Activated CD8-positive, alpha-beta memory T cell treated with anti-CD3 and anti-CD28 coated beads for 1 hour (primary cell): ENCODE data around the gene MEF2D.

Source experiments
- DNase-seq, 2 donors: peaks; one replicate each; pipeline ENCODE4 v3.0.0-alpha.2; 2020; ENCODE audit warnings: low read depth in 1 of 2; ENCODE audit errors: extremely low read depth in 1 of 2

MEF2D gene

DNA sequence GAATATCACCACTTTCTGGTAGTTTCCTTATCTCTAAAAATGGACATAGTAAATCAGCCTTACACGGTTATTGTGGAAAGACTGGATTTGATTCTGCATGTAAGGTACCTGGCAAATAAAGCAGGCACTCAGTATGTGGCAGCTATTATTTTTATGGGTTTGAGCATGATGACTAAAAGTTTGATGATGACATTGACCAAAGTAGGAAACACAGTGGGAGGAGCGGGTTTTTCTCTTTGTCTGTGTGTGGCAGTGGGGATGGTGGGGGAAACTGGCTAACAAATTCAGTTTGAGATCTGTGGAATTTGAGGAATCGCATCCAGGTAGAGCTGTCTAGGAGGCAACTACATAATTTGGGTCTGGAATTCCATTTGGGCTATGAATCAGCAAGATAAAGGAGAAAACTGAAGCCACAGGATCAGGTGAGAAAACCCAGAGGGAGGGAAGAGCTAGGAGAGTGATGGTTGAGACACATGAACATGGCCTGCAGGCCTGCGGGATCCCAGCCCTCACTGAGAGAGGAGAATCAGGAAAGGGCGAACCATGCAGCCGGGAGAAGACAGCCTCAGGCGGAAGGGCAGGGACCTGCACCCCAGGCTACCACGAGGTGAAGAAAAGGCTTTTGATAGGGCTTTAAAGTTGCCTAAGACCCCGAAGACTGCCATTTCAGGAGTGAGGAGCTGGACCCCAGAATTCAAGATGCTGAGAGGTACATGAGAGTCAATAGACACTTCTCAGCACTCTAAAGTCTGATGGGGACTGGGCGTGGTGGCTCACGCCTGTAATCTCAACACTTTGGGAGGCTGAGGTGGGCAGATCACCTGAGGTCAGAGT is 52.2 kb downstream of the MEF2D start:
- DNase-seq = no peak

DNA sequence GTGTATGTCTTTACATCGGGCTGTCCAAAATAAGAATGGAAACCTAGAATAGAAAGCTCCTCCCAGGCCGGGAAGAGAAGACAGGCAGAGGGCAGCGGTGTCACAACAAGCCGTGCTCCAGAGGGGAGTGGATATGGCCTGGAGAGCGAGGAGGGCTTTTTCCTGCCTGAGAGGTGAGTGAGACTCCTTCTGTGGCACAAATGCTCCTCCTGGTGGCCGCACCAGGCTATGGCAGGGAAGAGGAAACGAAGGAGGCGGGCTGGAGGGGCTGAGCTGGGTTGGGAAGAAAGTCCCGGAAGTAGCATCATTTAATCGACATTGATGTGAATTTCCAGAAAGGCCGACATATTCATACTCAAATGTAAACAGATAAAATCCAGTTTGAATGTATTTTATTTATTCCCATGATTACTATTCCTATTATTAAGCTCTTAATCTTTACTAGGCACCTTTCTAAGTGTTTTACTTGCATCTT is 54.7 kb downstream of the MEF2D start:
- DNase-seq = peak; percentile 34 to 67

DNA sequence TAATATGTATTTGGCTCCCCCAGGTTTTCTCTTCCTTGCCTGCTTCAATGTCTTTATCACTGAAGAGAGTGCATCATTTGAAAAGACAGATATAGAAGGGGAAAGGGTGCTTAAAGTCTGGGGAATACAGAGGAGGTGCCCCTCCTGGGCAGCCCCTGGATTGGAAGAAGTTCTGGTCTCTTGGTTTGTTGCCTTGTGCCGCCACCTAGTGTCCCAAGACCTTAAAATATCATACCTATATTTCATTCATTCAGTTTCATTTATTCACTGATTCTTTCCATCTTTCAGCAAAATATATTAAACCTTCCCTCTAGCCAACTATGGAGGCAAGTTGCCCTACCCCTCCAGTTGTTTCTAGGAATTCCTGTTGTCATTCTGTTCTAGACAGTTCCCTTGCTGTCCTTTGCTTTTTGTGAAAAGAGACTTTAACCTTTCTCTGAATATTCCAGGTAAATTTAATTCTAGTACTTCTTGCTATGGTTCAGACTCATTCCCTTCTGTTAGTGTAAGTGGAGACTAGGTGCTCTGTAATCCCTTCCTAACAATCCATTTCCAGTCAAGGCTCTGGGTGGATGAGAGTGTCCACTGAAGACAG is 56.1 kb downstream of the MEF2D start:
- DNase-seq = no peak

DNA sequence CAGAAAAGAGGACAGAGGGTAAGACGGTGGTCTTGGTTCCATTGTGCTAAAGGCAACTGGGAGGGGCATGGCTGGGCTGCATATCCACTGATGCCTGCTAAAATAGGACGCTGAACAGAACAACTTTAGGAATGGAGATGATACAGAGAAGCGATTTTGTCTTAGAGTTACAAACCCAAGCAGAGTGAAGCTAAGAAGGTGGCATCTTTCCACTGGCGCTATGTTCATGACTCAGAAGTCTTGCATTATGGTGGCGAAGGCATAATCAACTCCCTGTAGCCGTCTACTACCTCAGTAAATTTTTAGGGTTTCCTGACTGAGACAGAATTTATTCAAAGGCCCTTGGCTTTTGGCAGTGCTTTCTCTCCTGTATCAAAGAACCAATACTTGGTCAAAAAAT is 57.3 kb downstream of the MEF2D start:
- no peak for DNase-seq

DNA sequence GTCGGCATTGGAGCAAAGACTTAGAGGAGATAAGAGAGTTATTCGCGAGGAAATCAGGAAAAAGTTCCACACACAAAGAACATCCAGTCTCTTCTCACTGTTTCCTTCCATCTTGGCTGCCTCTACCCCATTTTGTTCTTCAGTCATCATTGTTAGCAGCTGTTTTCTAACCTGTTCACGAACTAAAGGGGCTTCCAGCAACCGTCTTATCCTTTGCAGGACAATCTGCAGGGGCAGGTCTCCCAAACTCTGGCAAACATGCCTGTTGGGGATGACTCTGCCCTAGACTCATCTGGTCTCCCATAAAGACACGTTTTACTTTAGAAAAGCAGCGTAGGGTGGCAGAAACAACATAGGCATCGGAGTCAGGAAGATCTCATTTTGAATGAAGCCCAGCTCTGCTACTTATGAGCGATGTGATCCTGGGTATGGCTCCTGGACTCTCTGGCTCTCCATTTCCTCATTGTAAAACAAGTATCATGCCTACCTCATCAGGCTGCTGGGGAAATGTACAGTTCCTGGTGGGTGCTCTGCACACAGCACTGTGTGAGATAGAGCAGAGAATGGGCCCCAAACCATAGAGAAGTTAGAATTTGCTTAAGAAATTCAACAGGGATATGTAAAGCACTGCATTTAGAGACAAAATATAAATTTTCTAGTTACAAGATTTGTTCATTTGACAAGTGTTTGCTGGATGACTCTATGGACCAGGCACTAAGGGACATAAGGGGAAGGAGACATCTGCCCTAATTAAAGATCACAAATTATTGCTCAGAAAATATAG is 59.7 kb downstream of the MEF2D start:
- no peak for DNase-seq

DNA sequence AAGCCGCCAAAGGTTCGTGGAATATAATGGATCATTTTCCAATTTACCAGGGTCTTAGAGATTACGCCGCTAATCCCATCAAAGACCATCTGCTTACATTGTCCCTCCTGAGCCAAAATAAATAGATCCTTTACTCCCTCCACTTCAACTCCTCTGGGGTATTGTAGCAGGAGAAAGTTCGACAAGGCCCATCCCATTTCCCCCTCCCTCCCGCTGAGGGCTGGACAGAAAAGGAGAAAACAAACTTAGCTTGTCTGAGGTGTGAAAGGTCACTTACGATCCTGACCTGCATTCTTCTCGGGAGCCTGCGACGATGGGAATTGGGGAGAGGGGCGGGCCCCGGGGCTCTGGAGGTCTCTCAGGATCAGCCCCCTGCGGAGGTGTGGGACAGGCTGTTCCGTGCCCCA is 60.8 kb downstream of the MEF2D start:
- no peak for DNase-seq

DNA sequence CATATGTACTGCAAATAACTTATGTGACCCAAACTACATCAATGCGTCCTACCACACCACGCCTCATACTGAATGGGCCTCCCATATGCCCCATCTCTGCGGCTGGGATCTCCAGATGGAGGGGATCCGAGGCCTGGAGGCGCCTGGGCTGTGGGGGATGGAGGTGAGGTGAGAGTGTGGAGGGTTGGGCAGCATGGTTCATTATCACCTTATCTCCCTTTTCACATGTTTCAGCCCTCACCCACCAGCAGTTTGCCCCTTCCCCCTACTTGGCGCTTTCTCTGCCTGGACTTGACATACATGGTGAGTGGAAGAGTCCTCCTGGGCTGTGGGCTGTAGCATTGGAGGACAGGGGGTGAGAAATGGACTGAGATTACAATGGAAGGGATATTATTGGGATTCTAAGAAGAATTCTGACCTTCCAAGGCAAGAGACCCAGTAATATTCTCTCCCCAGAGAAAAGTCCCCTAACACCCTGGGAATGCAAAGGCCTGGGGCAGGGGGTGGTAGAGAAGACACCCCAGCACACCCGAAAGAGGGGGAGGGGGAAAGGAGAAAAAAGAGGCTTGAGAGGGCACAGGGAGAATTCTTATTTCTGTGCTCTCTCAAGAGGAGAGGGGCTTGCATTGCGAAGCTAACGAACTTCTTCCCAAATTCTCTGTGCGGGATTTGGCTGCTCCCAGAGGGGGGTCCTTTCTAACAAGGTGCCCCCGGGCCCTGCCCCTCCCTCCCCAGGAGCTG is 61.4 kb downstream of the MEF2D start:
- DNase-seq = no peak

DNA sequence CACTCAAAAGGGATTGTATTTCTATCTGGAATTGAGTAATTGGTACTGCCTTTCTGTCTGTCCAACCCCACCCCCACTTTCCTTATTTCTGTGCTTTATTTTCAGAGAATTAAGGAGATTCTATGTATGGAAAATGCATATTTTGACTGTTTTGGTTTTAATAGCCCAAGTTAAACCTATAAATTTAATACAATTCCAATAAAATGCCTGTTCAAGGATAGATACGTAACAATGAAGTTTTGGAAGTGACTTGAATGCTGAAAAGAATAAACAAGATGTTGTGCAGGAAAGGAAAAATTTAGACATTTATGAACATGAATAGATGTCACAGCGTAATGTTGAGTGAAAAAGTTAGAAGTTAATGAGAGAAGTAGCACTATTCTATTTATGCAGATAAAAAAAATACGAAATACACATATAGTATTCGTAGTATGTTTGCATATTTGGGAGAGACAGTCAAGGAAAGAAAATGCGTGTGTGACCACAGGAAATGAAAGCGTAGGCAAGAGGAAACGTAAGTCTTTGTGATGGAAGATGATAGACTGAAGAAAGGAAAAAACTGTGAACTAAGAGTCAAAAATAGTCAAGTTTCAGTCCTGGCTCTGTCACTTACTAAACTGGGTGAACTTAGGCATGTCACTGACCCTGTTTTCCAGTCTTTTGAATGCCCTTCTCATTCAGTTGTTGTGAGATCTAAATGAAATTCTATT is 62.1 kb downstream of the MEF2D start:
- DNase-seq = no peak

DNA sequence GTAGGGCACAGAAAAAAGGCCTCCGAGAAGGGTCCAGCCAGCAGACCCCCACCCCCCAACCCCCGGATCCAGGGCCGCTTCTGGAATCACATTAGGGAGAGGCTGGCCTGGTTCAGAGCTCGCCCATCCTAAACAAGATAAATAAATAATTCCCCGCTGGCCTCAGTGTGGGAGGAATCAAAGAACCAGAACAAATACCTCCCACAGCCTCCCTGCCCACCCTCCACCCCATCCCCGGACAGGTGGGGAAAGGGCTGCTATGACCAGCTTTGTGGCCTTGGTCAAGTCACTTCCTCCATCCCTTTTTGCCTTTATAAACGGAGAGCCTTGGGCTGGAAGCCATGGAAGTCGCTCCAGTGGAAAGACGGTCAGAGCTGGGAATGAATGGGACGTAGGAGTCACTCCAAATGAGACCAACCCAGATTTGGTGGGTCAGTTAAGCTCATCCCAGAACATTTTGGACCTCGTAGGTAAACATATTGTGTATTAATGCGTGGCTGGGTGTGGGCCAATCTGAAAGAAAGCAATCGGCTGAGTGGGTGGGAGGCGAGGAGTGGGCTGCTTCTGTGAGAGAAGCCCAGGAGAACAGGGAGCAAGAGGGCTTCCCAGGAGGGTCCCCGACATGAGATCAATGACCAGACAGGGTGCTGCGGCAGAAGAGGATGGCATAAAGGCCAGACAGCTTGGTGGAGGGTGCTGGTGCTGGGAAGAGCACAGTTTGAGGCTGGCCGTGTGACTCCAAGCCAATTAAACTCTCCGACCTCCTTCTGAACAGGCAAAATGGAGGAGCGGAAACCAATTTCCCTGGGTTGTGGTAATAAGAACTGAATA is 63.3 kb downstream of the MEF2D start:
- no peak for DNase-seq

DNA sequence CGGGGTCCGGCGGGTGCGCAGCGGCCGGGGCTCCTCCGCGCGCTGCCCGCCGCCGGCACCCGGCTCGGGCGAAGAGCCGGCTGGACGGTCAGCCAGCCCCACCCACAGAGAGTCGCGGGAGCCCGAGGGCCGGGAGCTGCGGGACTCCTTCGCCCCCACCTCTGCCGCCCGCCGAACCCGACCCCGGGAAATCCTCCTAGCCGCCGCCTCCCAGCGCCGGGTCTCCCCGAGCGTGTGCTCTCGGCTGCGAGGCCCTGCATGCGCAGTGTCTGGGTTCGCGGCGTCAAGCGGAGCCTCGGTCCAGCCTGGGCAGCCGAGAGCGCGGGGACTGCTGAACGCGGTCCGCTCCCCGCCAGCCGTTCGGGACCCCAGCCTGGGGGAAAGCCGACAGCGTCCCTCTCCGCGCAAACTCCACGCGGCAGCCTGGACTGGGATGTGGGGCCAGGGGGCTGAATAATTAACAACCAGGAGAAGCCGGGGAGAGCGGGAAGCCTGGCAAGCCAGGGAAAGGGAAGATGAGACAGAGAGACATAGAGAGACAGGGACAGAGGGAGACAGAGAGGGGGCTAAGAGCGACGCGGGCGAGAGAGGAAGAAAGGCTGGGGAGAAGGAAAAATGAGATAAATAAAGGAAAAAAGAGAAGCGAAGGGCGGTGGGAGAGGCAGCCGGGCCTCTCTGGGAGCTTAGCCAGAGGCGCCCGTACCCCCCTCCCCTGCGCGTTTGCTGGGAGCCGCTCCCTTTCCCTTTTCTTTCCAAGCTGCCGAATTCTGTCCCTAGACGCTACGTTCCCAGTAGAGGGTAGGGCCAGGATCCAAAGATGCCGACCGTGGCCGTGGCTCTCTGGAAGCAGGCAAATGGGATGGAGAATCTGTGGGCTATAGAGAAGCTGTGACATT is 64.2 kb downstream of the MEF2D start:
- DNase-seq = no peak

DNA sequence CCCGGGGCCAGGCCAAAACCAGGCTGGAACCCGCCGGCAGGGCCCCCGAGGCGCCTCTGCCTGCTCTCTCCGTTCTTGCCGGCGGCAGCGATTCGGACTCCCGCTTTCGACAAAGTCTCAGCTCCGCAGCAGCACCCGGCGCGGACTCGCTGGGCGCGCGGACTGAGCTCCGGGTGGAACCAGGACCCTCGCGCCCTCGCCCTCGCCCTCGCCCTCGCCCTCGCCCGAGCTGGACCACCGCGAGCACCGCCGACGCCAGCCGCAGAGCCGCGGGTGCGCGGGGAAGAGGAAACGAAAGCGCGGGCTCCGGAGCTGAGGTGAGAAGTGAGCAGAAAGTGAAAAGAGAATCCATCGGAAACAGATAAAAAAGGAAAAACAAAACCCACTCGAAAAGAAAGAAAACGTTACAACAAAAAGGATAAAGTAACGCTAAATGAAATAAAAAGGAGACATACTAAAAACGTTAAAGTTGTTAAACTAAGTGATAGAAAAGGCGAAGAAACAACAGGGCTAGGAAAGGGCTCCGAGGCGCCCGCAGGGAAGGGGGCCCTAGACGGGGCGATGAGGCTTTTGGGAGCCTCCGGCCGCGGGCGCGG is 64.9 kb downstream of the MEF2D start:
- no peak for DNase-seq

DNA sequence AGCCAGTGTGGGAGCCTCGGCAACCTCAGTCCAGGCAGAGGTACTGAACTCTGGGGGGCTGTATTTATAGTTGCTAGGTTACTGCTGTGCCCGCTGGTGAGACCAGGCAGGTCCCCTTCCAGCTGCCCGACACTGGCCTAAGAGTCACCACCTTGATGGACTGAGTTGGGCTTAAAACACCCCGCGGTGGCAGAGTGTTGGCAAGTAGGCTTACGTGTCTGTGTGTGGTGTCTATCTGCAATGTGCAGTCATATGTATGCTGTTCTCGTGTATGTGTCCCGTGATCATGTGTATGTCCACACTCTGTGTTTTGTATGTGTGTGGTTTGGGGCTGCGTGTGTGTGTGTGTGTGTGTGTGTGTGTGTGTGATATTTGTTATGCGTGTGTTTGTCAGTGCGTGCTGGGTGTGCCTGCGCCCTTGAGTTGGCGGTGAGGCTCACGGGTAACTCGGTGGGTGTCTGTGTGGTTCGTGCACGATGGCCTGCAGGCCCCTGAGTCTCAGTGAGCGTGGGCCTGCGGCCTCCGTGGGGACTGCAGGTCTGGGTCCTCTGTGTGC is 65.5 kb downstream of the MEF2D start:
- no peak for DNase-seq

DNA sequence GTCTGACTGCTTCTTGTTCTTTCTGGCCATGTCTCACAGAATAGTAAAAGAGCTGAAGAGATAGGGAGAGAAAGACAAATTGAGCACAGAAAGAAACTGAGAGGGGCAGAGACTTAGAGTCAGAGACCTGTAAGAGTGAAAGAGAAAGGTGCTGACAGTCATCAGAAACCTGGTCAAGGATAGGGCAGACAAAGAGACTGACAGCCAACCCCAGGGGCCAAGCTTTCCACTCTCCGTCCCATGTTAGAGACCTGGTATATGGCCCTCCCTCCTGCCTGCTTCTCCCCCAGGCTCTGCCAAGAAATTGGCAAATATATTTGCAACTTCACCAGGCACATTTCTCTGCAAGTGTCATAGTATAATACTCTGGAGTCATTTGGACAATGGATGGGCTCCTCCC is 67.0 kb downstream of the MEF2D start:
- DNase-seq = no peak

DNA sequence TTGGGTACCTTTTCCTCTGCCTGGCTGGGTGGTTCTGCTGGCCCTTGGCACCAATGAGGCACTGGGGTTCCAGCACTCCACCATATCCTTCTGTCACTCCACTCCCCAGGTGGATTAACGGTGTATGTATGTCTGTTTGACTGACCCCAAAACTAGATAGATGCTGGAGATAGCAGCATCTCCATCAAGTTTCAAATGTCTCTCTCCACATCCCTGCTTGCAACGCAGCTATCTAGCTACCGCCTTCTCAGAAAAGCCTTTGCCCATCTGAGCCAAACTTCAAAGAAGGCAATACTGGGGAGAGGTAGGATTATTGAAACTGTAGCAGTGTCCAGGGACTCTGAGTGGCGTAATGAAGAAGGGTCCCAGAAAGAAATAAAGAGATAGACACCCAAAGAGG is 67.5 kb downstream of the MEF2D start:
- DNase-seq = no peak

DNA sequence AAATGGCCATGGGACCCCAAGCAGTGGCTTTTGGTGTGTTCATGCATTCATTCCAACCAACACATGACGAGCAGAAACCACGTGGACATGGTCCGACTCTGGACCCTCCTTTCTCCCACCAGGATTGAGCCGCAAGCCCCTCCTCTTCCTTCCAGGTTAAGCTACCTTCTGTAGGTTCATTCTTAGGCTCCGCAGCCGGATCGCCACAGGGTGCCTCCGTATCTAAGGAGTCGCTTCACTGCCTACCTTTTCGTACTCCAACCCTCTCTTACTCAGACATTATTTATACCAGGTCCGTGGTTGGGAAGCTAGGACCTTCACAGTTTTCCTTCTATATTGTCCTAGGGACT is 67.9 kb downstream of the MEF2D start:
- no peak for DNase-seq

DNA sequence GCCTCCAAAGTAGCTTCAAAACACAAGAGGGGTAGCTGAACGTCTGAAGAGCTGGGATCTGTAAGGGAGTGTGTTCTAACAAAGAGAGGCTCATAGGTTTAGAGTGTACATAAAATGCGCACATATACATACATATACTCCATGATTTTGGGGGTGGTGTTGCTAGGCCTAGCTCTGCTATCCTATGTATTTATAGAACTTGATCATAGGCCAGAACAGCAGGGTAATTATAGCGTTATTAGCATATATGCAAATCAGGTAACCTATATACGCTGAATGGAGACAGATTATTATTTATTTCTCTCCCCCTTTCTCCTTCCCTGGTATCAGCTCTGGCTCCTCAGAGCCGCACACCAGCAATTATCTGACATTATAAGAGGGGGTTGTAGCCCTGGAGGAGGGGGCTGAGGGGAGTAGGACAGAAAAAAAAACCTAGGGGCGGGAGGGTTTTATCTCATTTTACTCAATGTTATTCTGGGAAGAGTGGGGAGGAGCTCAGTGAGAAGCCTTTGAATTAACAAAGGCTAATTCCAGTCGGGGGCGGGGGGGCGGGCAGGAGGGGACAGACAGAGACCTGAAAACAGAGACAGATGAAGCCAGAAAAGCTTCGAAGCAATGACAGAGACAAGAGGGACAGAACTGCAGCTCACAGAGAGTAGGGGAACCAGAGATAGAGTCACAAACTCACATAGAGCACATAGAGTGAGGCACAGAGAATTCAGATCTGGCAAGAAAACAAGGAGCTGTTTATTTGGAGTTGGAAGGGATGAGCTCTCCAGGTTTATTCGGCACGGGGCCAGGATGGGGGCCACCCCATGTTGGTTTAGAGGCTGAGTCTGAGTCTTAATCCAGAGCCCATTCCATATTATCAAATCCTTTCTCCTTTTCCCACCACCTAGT is 68.6 kb downstream of the MEF2D start:
- DNase-seq = no peak

DNA sequence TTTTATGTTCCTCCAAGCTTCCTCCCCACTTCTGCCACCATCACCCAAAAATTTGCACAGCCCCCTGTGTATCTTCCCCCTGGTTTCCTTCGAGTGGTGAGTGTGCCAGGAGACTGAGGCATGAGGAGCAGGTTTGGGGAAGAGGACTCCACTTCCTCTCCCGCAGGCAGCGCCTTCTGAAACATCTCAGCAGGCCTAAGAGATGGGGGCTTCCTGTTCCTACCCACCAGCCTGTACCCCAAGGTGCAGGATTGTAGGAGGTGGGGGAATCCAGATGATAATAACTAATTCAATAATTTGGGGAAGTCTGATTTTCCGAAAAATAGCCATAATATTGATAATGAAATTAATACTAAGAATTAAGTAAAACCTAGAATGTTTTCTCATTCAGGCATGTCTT is 69.2 kb downstream of the MEF2D start:
- DNase-seq = no peak
